Placental epithelial cell (primary cell): Measurements from ENCODE around the gene ZC3H13. TPM values are rescaled to one million over a fixed set of nuclear protein-coding genes. Genes with fewer than 3 reads are reported as not detected.

Experiments
- total RNA-seq: library from RNA; depleted of rRNA; stranded (reverse); fragments of >200 nt; gene quantifications from 2 replicates; pipeline ENCODE4 v1.2.3, GENCODE V29; 2012

ZC3H13 gene, protein sequence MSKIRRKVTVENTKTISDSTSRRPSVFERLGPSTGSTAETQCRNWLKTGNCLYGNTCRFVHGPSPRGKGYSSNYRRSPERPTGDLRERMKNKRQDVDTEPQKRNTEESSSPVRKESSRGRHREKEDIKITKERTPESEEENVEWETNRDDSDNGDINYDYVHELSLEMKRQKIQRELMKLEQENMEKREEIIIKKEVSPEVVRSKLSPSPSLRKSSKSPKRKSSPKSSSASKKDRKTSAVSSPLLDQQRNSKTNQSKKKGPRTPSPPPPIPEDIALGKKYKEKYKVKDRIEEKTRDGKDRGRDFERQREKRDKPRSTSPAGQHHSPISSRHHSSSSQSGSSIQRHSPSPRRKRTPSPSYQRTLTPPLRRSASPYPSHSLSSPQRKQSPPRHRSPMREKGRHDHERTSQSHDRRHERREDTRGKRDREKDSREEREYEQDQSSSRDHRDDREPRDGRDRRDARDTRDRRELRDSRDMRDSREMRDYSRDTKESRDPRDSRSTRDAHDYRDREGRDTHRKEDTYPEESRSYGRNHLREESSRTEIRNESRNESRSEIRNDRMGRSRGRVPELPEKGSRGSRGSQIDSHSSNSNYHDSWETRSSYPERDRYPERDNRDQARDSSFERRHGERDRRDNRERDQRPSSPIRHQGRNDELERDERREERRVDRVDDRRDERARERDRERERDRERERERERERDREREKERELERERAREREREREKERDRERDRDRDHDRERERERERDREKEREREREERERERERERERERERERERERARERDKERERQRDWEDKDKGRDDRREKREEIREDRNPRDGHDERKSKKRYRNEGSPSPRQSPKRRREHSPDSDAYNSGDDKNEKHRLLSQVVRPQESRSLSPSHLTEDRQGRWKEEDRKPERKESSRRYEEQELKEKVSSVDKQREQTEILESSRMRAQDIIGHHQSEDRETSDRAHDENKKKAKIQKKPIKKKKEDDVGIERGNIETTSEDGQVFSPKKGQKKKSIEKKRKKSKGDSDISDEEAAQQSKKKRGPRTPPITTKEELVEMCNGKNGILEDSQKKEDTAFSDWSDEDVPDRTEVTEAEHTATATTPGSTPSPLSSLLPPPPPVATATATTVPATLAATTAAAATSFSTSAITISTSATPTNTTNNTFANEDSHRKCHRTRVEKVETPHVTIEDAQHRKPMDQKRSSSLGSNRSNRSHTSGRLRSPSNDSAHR (N-terminal part only)
- total RNA-seq: 15.5 and 44.8 TPM in 2 replicates

DNA sequence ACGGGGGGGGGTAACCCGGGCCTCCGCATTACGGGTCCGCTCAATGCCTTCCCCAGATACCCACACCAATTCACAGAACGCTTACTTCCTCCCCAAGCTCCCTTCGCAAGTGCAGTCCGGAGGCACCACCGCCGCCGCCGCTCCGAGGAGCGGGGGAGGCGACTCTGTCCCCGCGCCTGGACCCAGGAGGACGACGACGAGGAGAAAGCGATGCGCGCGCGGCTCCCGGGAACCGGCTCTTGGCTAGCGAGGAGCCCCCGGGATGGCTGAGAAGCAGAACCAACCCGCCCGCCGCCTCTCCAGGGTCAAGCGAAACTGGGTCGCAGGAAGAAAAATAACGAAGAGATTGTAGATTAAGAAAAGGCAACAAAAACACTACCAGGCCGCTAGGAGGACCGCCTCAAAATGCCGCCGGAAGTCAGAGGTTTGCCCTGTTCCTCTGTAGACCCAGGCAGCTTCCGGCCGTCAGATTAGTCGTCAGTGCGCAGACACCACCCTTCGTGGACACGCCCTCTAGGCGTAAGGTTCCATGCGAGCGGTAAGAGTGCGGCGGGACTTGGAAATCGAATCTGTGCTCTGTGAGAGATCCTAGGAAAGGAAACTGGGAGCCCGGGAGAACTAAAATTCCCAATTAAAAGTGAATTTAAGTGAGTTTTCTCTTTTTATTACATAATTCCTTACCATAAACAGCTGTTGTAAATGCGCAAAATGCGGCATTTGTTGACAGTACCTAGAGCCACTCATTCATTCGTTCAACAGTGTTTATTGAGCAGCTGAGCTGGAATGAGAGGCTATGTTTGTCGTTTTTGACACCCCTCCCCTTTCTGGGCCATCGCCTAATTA is at the start of gene ZC3H13:
ZC3H13 (minus strand) TSS at position 428 of the 843 bp plus-strand sequence. CDS start 7,239 bp downstream, outside the sequence.

Other genes starting within 250 kb of the ZC3H13 start
- not detected in 2 replicates for gene SIAH3, start 201.0 kb downstream of the ZC3H13 start, total RNA-seq
- gene CPB2, start 52.3 kb upstream of the ZC3H13 start, total RNA-seq: 1.6 TPM in 1 of 2 replicates, not detected in the other
- gene LCP1, start 129.4 kb upstream of the ZC3H13 start, total RNA-seq: 1.6 and 4.3 TPM in 2 replicates
- under 0.01 TPM in 1 of 2 replicates, not detected in the other for gene LRRC63, start 159.2 kb upstream of the ZC3H13 start, total RNA-seq